ENCODE results near the gene GUCY1B1.

GUCY1B1 gene

GRCh38 chr4:155799116-155799793 lies 40.4 kb downstream of the GUCY1B1 start:
- no peak for DNase-seq (ENCODE audit: low read depth, low spot score)

- DNase-seq (ENCODE audit: low read depth, low spot score) = no peak
These were observed 40.9 kb downstream of the GUCY1B1 start for GRCh38 chr4:155799794-155800123.

- DNase-seq (ENCODE audit: low read depth, low spot score) = no peak
These were observed 42.0 kb downstream of the GUCY1B1 start for GRCh38 chr4:155800685-155801343.

DNA sequence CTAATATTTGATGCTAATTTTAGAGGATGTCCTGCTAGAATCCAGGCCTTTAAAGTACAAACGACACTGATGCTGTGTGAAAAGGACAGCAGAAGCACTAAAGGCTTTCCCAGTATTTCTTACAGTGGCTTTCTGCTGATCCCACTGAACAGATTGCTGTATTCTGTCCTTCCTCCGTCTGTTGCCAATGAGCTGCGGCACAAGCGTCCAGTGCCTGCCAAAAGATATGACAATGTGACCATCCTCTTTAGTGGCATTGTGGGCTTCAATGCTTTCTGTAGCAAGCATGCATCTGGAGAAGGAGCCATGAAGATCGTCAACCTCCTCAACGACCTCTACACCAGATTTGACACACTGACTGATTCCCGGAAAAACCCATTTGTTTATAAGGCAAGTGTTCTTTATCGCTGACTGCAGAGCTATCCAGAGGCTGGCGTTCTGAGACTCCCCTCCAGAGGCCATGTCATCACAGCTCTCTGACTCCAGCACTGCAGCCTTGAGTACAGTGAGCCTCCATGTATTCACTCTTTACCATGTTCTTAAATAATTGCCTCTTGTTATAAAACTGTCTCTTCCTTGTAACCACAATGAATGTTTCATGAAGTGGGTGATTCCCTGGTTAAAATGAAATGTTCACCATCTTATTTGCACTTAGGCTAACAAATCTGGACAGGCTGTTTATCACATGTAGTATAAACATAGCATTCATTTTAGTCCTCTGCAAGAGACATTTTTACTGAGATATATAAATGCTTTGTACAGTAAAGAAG lies 43.6 kb downstream of the GUCY1B1 start:
- DNase-seq (ENCODE audit: low read depth, low spot score) = no peak

GRCh38 chr4:155805016-155805415 lies 46.2 kb downstream of the GUCY1B1 start:
- no peak for DNase-seq (ENCODE audit: low read depth, low spot score)

- no peak for DNase-seq (ENCODE audit: low read depth, low spot score)
These were observed 48.2 kb downstream of the GUCY1B1 start for GRCh38 chr4:155807021-155807420.

GRCh38 chr4:155809835-155810234 lies 51.0 kb downstream of the GUCY1B1 start:
- DNase-seq (ENCODE audit: low read depth, low spot score) = peak; percentile 41

DNA sequence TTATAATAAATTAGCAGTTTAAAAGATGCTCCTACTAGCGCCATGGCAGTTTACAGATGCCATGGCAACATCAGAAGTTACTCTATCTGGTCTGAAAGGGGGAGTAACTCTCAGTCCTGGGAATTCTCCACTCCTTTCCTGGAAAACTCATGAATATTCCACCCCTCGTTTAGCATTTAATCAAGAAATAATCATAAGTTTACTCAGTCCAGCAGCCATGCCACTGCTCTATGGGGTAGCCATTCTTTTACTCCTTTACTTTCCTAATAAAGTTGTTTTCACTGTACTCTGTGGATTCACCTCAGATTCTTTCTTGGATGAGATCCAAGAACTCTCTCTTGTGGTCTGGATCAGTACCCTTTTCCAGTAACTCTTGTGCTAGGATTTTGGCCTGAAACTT lies 52.3 kb downstream of the GUCY1B1 start:
- DNase-seq (ENCODE audit: low read depth, low spot score) = no peak

DNA sequence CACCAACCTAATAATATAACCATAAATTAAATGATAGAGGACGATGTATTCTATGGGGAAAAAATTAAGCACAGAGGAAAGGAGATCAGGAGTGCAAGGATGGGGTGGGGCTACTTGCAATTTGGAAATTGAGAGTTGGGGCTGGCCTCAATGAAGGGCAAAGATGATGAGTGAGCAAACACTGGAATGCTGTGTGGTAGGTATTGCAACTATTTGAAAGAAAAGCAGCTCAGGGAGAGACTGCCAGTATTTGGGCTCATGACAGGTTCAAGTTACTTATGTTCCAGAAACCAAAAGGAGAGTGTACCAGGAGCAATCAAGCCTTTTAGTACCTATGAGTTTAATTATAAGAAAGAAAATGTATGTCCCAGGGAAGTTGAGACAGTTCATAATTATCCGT lies 59.8 kb downstream of the GUCY1B1 start:
- DNase-seq (ENCODE audit: low read depth, low spot score) = no peak

DNA sequence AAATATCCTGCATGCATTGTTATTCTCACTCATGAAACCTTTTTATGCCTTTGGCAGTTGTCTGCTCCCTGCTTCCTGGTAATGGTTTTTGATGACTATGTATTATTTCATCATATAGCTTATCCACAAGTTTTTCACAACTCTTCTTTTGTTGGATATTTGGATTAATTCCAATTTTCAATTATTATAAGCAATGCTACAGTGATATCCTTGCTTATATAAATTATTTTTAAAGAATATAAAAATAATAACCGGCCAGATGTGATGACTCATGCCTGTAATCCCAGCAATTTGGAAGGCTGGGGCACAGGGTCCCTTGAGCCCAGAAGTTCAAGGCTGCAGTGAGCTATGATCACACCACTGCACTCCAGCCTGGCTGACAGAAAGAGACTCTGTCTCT lies 60.2 kb downstream of the GUCY1B1 start:
- DNase-seq (ENCODE audit: low read depth, low spot score) = no peak

- no peak for DNase-seq (ENCODE audit: low read depth, low spot score)
These were observed 62.2 kb downstream of the GUCY1B1 start for GRCh38 chr4:155820887-155821518.

DNA sequence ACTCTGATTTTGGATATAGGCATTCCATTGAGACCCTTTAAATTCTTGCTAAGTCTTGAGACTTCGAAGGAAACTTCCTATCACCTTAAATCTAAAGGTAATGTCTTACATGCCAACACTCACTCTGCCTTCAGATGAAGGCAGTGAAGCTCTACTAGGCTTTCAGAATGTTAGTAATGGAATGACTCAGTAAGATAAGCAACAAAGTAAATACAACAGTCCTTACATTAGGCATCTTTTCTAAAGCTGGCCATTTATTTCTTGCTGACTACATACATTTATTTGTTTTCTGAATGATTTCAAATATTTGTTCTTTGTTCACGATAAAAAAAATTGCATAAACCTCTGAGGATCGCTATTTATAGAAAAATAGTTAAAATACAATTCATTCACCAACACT lies 63.8 kb downstream of the GUCY1B1 start:
- no peak for DNase-seq (ENCODE audit: low read depth, low spot score)

GRCh38 chr4:155828628-155829027 lies 69.8 kb downstream of the GUCY1B1 start:
- DNase-seq (ENCODE audit: low read depth, low spot score) = no peak

- no peak for DNase-seq (ENCODE audit: low read depth, low spot score)
These were observed 73.8 kb downstream of the GUCY1B1 start for GRCh38 chr4:155832664-155833063.

DNA sequence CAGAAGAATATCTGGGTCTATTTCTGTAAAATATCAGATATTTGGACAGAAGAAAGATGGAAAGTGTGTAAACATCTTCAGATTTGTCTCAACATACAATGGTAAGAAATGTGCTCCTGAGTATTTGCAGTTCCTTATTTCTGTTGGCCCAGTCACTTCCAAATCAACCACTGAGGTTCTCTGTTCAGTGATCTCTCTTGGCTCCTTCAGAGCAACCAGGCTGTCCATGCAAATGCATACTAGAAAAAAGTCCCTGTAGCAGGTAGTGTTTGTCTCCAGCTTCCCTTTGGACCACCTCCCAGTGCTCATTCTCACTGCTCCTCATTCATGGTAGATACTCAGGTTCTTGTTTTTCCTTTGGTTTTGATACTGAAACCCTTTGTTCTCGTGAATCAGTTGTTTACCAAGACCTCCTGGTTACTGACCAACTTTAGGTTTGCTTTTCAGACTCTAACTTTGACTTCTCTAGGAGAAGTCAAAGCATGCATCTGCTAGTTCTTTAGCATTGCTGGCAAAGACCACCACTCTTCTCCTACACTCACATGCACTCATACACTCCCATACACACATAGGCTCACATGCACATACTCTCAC lies 78.5 kb downstream of the GUCY1B1 start:
- DNase-seq (ENCODE audit: low read depth, low spot score) = no peak

- DNase-seq (ENCODE audit: low read depth, low spot score) = no peak
These were observed 83.3 kb downstream of the GUCY1B1 start for GRCh38 chr4:155842080-155842479.

DNA sequence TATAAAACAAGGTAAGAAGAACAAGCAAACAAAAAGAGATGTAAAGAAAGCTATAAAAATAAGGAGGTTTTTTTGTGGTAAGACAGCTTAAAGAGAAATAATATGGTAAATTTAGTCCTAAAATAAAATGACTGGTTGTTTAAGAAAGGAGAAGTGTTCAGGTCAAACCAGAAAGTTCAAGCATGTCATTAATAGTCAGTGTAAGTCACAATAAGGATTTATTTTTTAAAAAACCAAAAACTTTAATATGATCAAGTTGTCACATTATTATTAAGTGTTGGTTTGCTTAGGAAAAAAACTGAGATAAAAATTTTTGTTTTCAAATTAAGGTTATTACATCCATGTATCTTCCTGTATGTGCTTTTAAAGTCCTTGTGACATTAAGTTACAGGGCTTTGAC lies 88.1 kb downstream of the GUCY1B1 start:
- DNase-seq (ENCODE audit: low read depth, low spot score) = no peak

GRCh38 chr4:155849042-155849441 lies 90.2 kb downstream of the GUCY1B1 start:
- DNase-seq (ENCODE audit: low read depth, low spot score) = no peak

- no peak for DNase-seq (ENCODE audit: low read depth, low spot score)
These were observed 94.4 kb downstream of the GUCY1B1 start for GRCh38 chr4:155853189-155853588.

DNA sequence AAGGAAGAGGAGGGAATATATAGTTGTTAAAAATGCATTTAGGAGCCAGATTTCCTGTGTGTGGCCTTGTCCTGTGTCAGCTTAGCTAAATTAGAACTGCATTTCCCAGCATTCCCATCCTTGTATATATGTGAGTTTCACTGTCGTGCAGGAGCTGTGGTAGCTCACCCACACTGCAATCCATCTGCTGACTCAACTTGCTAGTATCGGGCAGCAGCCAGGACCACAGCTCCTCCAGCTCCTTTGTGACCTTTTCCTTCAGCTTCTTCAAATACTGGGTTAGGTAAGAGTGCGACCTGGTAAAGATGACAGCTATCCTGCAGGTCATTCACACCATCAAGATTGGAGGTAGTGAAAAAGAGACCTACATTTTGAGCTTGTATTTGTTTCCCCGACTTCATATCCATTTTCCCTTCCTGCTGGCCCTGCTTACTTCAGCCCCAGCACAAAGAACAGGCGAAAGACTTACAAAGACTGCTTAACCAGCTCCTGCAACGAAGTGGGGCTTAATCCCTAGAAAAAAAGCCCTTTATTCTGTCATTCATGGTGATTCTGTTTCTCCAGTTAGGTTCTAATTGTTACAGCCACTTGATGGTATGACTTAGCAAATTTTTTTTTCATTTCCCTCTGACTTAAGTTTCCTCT lies 95.9 kb downstream of the GUCY1B1 start:
- DNase-seq (ENCODE audit: low read depth, low spot score) = no peak

DNA sequence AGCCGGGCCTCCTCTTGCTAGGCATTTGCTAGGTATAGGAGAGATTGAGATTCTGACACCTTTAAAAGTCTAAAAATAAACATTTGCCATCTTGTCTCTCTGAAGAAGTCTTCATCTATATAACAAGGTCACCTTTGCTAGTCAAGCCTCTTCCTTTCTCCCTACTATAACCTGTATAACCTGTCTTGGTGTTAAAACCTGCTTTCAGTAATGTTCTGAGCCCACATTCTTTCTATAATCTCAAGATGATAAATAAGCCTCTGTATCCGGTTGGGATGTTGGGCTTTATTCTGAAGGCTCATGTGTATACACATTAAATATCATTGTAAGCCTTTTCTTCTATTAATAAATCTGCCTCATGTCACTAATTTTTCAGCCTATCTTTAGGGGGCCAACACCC lies 97.1 kb downstream of the GUCY1B1 start:
- DNase-seq (ENCODE audit: low read depth, low spot score) = no peak
